Naive B cell (primary cell): ENCODE data around the gene NAA38. TPM values are rescaled to one million over a fixed set of nuclear protein-coding genes. Genes with fewer than 3 reads are reported as not detected.
A peak's percentile ranks its signal among the peaks of the same experiment; 100 is the strongest.

ENCODE experiments used
- ATAC-seq, 2 donors: fragments of 150-1000 bp; cut with Tn5 transposase; 2 replicates each; pipeline ENCODE4 v1.10.0; 2021; ENCODE audit warnings: low read depth in 2 of 2, mild to moderate bottlenecking in 2 of 2, moderate library complexity in 2 of 2
- DNase-seq: peaks from one replicate; pipeline ENCODE4 v3.0.0; 2022
- H3K27ac Mint-ChIP-seq, 6 donors: one replicate each; pipeline ENCODE4 v1.8.0; 2020 to 2022; ENCODE audit warnings: mild to moderate bottlenecking in 6 of 6, mixed read lengths in 6 of 6, moderate library complexity in 5 of 6, inconsistent platforms in 2 of 6
- H3K27me3 Mint-ChIP-seq, 3 donors: one replicate each; pipeline ENCODE4 v1.8.0; 2021 to 2022; ENCODE audit warnings: mixed read lengths in 3 of 3, mild to moderate bottlenecking in 1 of 3
- H3K36me3 Mint-ChIP-seq, 2 donors: one replicate each; pipeline ENCODE4 v1.8.0; 2020 to 2022; ENCODE audit warnings: mixed read lengths in 2 of 2, inconsistent platforms in 1 of 2, mild to moderate bottlenecking in 1 of 2
- H3K4me1 Mint-ChIP-seq, 3 donors: one replicate each; pipeline ENCODE4 v1.8.0; 2020 to 2022; ENCODE audit warnings: mixed read lengths in 3 of 3, inconsistent platforms in 1 of 3, mild to moderate bottlenecking in 1 of 3, moderate library complexity in 1 of 3
- H3K4me3 Mint-ChIP-seq, 8 donors: one replicate each; pipeline ENCODE4 v1.8.0; 2020 to 2022; ENCODE audit warnings: mild to moderate bottlenecking in 8 of 8, mixed read lengths in 8 of 8, moderate library complexity in 8 of 8, inconsistent platforms in 2 of 8
- H3K9me3 Mint-ChIP-seq, 7 donors: one replicate each; pipeline ENCODE4 v1.8.0; 2020 to 2022; ENCODE audit warnings: mixed read lengths in 7 of 7, mild to moderate bottlenecking in 5 of 7, inconsistent platforms in 2 of 7, moderate library complexity in 1 of 7
- polyA plus RNA-seq, 6 donors: library from polyadenylated mRNA; unstranded; fragments of 300-500 nt; fragmentation: Illumina TruSeq; gene quantifications; one replicate each; pipeline ENCODE4 v1.2.3, GENCODE V29; 2021; ENCODE audit warnings: low read depth in 6 of 6

The NAA38 gene
- polyA plus RNA-seq, 6 donors from 2014 or later: 121 to 158 (median 136) TPM

DNA sequence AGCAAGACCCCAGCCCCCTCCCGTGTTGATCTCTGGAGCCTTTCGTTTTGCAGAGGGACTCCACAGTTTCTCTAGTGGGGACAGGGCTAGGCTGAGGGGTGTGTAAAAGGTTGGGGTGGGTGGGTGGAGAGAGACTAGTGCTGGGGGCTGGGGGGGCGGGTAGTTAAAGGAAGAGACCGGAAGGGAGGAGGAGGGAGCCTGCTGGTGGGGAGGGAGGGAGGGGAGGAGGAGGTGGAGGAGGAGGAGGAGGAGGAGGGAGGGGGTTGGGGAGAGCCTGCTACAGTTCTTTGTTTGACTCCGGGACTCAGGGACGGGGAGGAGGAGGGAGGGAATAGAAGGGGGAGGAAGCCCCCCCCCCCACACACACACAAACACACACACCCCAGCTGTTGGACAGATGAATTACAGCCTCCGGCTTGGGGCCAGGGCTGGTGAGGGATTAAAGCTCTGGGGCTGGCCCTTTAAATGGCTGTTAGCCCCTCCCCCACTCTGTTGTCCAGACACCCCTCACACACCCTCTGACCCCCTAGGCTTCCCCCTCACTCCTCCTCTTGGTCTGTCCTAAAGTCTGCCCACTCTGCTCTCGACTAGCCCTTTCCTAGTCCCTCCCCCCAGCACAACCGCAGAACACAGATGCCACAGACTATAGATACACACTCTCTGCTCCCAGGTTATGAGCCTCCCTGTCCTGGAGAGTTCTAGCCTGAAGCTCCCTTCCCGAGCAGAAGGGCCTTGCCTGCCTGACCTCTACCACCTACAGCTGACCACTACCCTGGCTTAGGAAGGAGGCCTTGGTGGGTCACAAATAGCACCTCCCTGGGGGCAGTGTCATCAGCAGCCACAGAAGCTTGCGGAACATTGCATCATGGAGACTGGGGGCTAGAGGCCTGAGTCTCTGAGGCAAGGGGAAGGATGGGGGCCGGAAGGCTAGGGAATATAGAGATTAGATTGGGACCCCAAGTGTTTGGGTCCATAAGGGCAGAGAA lies 19.0 kb downstream of the NAA38 start:
- Mint-ChIP-seq H3K4me1 (peaks cover 71 to 90% (median 78%) of the 10 kb centered on the region in 3 donors), H3K4me3 (peak overlapping the region; percentile 66 to 98 (median 90)), H3K36me3 (no peaks in the 10 kb centered on the region), H3K27me3 (peaks cover 0 to 2% (median 0%) of the 10 kb centered on the region in 3 donors), H3K27ac (peak overlapping the region; percentile 81 to 100 (median 99)), H3K9me3 (peaks cover 0 to 4% (median 0%) of the 10 kb centered on the region in 7 donors)
- no peak for ATAC-seq
- DNase-seq: peak; percentile 33

DNA sequence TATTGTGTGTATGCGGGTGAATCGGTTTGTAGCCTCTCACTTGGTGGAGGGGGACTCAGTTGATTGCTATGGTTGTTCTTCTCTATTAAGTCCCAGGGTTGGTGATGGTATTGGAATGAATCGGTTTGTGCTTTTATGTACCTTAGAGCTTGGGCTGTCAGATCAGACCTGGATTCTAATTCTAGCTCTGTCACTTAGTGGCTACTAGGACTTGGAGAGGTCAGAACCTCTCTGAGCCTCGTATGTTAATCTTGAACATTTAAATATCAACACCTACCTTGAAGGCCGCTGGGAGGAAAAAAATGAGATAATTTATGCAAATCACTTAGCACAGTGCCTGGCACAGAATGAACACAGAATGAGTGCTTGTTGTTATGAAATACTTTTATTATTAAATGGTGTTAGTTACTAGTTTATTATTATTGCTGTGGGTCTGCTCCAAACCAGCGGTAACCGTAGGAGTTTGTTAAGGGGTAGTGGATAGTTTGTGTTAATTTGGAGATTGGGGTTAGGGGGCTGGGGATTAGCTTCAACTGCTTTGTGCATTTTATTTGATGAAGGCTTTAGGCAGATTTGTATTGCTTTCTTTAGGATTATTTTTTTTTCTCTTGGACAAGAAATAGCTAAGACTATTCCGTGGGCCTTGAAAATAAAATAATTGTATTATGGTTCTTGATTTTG lies 19.8 kb downstream of the NAA38 start:
- peaks cover 0 to 8% (median 0%) of the 10 kb centered on the region in 3 donors for H3K27me3 Mint-ChIP-seq
- peaks cover 0 to 4% (median 0%) of the 10 kb centered on the region in 7 donors for H3K9me3 Mint-ChIP-seq
- no peaks in the 10 kb centered on the region for H3K36me3 Mint-ChIP-seq
- ATAC-seq: no peak
- H3K4me3 Mint-ChIP-seq: peak overlapping the region; percentile 66 to 98 (median 90)
- H3K4me1 Mint-ChIP-seq: peaks cover 65 to 83% (median 76%) of the 10 kb centered on the region in 3 donors
- peak overlapping the region; percentile 86 to 99 (median 98) for H3K27ac Mint-ChIP-seq
- no peak for DNase-seq

DNA sequence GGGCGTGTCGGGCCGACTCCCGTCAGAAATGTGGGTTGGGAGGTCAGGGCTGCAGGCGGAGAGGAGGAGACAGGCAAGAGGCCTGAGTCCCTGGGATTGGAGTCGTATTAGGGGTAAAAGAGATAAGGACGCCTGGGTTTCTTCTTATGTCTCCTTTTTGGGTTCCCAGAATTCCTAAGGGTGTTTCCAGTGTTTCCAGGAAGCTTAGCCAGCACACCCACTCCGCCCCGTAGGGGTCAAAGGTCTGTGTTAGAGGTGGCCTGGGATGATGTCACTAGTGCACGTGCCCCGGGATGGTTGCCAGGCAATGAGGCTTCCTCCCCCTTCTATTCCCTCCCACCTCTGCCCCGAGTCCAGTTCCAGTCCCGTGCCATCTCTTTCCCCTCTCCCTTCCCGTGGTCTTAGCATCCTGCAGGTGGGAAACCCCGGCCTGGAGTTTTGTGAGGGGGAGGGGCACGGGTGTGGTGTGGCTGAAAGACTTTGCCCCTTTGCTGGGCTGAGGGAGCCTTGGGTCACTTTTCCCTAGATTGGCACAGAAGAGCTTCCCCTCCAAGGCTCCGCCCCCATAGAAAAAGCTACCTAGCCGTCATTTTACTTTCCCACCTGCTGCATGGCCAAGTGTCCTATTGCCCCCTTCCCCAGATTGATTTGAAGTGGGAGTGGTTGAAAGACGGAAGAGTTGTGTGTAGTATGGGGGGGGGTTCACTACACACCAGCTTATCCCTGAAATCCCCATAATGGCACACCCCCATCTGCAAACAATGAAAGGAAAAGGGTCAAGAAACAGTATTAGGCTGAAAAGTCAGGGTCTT lies 20.6 kb downstream of the NAA38 start:
- ATAC-seq: no peak
- Mint-ChIP-seq H3K4me3 (peak overlapping the region; percentile 81 to 99 (median 94)), H3K27me3 (peaks cover 0 to 9% (median 2%) of the 10 kb centered on the region in 3 donors), H3K4me1 (peaks cover 59 to 75% (median 68%) of the 10 kb centered on the region in 3 donors), H3K27ac (peak overlapping the region; percentile 93 to 100 (median 99)), H3K9me3 (peaks cover 0 to 1% (median 0%) of the 10 kb centered on the region in 7 donors), H3K36me3 (no peaks in the 10 kb centered on the region)
- peak; percentile 37 for DNase-seq

DNA sequence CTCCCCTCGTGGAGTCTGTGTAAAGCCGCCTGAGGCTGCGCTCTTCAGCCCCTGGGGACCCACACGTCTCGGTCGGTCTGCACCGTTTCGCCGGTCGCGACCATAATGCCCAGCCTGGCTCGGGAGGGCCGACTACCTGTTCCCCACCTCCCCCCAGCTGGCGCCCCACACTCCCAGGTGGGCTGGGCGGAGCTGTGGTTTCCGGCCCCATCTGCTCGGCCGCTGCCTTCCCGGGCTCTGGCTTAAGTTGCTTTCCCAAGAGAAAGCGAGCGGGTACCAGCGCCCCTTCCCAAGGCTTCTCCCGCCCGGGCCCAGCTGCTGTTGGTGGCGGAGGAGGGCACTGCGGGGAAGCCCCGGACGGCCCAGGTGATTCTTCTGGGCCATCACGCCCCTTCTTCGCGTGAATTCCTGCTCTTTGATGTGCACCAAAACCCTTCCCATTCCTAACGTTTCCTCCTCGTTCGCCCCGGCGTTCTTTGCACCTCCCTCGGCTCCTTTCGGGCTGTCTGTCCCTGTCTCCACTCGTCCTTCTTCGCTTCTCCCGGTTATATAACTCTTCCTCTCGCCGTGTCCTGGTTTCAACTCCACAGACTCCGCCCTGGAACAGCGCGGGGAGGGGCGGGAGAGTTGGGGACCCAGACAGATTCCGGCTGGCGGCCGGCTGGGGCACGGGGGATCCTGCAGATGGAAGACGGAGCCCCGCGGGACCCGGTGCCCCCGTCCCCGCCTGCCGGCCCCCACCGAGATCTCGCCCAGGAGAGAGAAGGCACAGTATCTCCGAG lies 21.4 kb downstream of the NAA38 start:
- Mint-ChIP-seq H3K27ac (peak overlapping the region; percentile 96 to 100 (median 99)), H3K9me3 (no peaks in the 10 kb centered on the region), H3K4me1 (peaks cover 54 to 67% (median 62%) of the 10 kb centered on the region in 3 donors), H3K4me3 (peak overlapping the region; percentile 81 to 99 (median 94)), H3K36me3 (no peaks in the 10 kb centered on the region), H3K27me3 (peaks cover 0 to 16% (median 7%) of the 10 kb centered on the region in 3 donors)
- ATAC-seq: peak; percentile 2 to 3
- DNase-seq: no peak

GRCh38 chr17:7834957-7835813 lies 22.2 kb downstream of the NAA38 start:
- Mint-ChIP-seq H3K4me1 (peaks cover 46 to 59% (median 56%) of the 10 kb centered on the region in 3 donors), H3K27ac (peak overlapping the region; percentile 99 to 100 (median 100)), H3K9me3 (no peaks in the 10 kb centered on the region), H3K36me3 (no peaks in the 10 kb centered on the region), H3K27me3 (peaks cover 0 to 16% (median 10%) of the 10 kb centered on the region in 3 donors), H3K4me3 (peak overlapping the region; percentile 91 to 99 (median 96))
- peak; percentile 93 for DNase-seq
- peak; percentile 57 to 58 for ATAC-seq

DNA sequence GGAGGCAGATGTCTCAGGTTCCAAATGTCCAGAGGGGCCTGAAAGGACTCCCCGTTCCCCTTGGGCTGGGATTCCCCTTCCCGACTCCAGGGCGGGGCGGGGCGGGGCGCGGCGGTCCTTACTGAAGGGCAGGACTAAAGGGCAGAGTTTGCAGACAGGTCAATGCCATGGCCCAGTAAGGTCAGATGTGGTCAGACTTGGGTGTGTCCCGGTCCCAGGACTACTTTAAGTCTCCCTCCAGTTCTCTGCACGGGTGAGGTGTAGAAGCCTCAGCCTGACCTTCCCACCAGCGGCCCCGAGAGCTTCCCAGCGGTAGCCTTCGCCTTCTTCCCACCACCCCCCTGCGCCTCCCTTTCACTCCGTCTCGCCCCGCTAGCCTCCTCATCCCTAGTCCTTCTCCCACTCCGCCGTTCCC lies 22.8 kb downstream of the NAA38 start:
- Mint-ChIP-seq H3K36me3 (peaks cover 0 to under 1% of the 10 kb centered on the region in 2 donors), H3K27ac (peak overlapping the region; percentile 99 to 100 (median 100)), H3K4me3 (peak overlapping the region; percentile 91 to 99 (median 96)), H3K9me3 (no peaks in the 10 kb centered on the region), H3K27me3 (peaks cover under 1 to 17% (median 10%) of the 10 kb centered on the region in 3 donors), H3K4me1 (peaks cover 39 to 54% (median 51%) of the 10 kb centered on the region in 3 donors)
- ATAC-seq (peak; percentile 12 to 13), DNase-seq (no peak)

DNA sequence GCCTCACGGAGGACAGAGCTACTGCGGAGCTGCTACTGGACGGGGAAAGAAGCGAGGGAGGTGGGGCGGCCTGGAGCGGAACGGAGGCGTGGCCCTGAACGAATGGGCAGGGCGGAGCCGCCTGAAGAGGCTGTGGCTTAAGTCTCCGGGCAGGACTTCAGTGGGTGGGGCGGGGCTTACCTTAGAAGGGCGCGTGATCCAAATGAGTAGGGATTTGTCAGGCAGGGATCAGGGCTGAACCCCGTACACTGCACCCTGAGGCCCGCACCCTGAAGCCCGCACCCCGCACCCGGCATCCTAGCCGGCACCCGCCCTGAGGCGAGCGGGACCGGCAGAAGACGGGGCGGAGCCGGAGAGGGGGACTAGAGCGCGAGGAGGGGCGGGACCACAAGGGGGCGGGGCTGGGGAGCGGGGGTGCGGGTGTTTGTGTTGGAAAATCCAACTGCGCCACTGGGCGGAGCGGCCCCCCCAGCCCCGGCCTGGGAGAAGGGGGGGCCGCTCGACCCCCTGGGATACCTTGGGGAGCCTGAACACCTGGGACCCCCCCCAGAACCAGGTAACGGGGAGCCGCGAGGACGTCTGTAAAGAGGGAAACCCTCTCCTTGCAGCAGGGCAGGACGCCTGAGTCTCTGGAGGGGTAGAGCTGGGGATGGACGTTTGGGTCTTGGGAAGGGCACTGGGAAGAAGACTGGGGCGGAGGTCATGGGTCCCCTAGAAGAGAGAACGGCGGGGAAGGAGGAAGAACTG lies 23.4 kb downstream of the NAA38 start, which contains the start of gene KDM6B:
TSS of gene KDM6B (plus strand) at position 423 of the 747 bp plus-strand sequence. CDS start 11,338 bp downstream, outside the sequence.
- H3K27me3 Mint-ChIP-seq: peaks cover 5 to 22% (median 14%) of the 10 kb centered on the region in 3 donors
- peak within 1 kb of the TSS; percentile 99 to 100 (median 100) for H3K27ac Mint-ChIP-seq
- peak within 1 kb of the TSS; percentile 91 to 99 (median 96) for H3K4me3 Mint-ChIP-seq
- peaks cover 0 to 6% of the 10 kb centered on the region in 2 donors for H3K36me3 Mint-ChIP-seq
- ATAC-seq: peak; percentile 47 to 54
- H3K4me1 Mint-ChIP-seq: peaks cover 33 to 50% (median 49%) of the 10 kb centered on the region in 3 donors
- DNase-seq: peak; percentile 92
- H3K9me3 Mint-ChIP-seq: no peaks in the 10 kb centered on the region

DNA sequence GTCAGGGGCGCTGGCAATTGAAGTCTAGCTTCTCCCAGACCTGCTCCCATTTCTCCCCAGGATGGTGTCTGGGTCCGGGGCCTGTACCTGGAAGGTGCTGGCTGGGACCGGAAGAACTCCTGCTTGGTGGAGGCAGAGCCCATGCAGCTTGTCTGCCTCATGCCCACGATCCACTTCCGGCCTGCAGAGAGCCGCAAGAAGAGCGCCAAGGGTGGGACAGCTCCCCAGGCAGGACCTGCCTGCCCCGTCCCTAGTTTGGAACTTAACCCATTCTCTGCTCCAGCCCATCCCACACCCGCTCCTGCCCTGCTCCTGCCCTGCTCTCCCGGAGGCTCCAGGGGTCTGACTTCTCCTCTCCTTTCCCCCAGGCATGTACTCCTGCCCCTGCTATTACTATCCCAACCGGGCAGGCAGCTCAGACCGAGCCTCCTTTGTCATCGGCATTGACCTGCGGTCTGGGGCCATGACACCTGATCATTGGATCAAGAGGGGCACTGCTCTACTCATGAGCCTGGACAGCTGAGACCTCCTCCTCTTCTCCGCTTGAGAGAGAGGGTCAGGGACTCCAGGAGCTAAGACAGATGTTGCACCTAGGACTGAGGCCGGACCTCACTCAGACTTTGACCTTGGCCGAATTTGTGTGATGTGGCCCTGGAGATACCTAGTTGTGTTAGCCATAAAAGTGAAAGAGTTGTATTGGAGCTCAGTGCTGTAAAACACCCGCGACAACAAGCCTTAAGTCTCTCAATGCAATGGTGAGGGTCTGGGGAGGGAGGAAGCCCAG lies 24.2 kb downstream of the NAA38 start:
- Mint-ChIP-seq H3K9me3 (no peaks in the 10 kb centered on the region), H3K36me3 (peaks cover 0 to 6% of the 10 kb centered on the region in 2 donors), H3K4me3 (peak overlapping the region; percentile 91 to 99 (median 96)), H3K4me1 (peaks cover 26 to 42% (median 42%) of the 10 kb centered on the region in 3 donors), H3K27ac (peak overlapping the region; percentile 97 to 100 (median 99)), H3K27me3 (peaks cover 5 to 24% (median 14%) of the 10 kb centered on the region in 3 donors)
- DNase-seq: no peak
- ATAC-seq: no peak

DNA sequence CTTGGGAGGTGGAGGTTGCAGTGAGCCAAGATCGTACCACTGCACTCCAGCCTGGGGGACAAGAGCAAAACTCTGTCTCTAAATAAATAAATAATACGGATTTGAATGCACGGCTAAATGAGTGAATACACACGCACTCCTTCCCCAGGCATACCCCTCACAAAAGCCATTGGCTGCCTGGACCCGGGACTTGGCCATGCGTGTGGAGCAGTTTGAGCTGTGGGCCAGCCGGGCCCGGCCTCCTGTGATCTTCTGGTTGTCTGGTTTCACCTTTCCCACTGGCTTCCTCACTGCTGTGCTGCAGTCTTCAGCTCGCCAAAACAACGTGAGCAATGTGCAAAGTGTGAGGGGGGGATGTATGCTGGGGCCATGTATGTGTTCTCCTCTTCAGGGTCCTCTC lies 24.9 kb downstream of the NAA38 start:
- ATAC-seq (no peak), DNase-seq (no peak)
- Mint-ChIP-seq H3K36me3 (peaks cover 0 to 6% of the 10 kb centered on the region in 2 donors), H3K4me1 (peaks cover 21 to 38% (median 38%) of the 10 kb centered on the region in 3 donors), H3K9me3 (no peaks in the 10 kb centered on the region), H3K27me3 (peaks cover 5 to 24% (median 14%) of the 10 kb centered on the region in 3 donors), H3K27ac (peak overlapping the region in 2 of 6 donors; percentile 9 to 38), H3K4me3 (peak overlapping the region in 4 of 8 donors; percentile 9 to 94 (median 70))

DNA sequence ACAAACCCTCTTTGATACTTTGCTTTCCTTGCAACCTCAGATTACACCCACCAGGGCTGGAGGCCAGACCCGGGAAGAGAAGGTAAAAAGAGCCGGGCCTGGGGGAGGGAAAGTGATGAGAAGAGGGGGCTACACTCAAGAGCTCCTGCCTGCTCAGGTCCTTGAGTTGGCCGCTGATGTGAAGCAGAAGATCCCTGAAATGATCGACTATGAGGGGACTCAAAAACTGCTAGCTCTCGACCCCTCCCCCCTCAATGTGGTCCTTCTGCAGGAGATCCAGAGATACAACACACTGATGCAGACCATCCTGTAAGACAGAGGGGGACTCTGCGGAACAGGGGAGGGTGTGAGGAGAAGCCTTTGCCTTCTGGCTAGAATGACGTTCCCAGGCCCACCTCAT lies 26.1 kb downstream of the NAA38 start:
- no peak overlapping the region for H3K27ac Mint-ChIP-seq

More for the DNA sequence above, 26.1 kb downstream of the NAA38 start:
- DNase-seq (no peak), ATAC-seq (no peak)
- Mint-ChIP-seq H3K27me3 (peaks cover 11 to 24% (median 20%) of the 10 kb centered on the region in 3 donors), H3K36me3 (peaks cover 0 to 6% of the 10 kb centered on the region in 2 donors), H3K4me3 (peak overlapping the region in 2 of 8 donors; percentile 2 to 94), H3K9me3 (no peaks in the 10 kb centered on the region), H3K4me1 (peaks cover 9 to 26% (median 26%) of the 10 kb centered on the region in 3 donors)
